ENCODE measurements around the gene LMAN1L. TPM values are rescaled to one million over a fixed set of nuclear protein-coding genes. Genes with fewer than 3 reads are reported as not detected.

Gene LMAN1L
- total RNA-seq, 2 donors from 2014 or later = not detected

DNA sequence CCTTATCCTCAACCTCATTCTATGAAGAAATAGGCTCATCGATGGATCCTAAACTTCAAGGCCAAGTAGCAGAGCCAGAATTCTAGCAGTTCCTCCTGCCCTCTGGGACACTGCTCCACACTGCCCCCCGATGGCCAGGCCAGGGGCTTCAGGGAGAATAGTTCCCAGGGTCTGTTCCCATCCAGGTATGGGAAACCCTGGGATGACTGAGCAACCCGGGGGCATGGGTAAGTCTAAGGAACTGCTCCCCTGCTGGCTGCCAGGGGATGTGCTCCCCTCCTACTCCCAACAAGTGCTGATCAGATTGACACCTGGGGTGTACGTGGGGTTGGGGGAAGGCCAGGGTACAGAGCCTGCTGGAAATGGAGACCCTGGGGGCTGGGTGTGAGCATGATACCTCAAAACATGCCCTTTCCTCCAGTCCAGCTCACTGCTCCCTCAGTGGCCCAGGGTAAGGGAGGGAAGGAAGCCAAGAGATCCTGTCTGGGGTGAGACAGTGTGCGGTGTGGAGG, 22.7 kb downstream of the LMAN1L start:
- no peaks in the 10 kb centered on the region for H3K9me3 ChIP-seq
- H3K36me3 ChIP-seq = no peaks in the 10 kb centered on the region
- DNase-seq (ENCODE audit: low spot score) (no peak), ATAC-seq (ENCODE audit: insufficient number of reproducible peaks, low FRiP score, low read depth) (no peak)
- H3K27me3 ChIP-seq (replicated peaks; ENCODE audit: insufficient read depth) = no peaks in the 10 kb centered on the region
- no peak overlapping the region for H3K4me3 ChIP-seq
- no peaks in the 10 kb centered on the region for H3K4me1 ChIP-seq (ENCODE audit: control insufficient read depth in 1 of 2, low read depth in 2 of 2)
- H3K27ac ChIP-seq = no peak overlapping the region
- TF ChIP-seq, protein P1, sequence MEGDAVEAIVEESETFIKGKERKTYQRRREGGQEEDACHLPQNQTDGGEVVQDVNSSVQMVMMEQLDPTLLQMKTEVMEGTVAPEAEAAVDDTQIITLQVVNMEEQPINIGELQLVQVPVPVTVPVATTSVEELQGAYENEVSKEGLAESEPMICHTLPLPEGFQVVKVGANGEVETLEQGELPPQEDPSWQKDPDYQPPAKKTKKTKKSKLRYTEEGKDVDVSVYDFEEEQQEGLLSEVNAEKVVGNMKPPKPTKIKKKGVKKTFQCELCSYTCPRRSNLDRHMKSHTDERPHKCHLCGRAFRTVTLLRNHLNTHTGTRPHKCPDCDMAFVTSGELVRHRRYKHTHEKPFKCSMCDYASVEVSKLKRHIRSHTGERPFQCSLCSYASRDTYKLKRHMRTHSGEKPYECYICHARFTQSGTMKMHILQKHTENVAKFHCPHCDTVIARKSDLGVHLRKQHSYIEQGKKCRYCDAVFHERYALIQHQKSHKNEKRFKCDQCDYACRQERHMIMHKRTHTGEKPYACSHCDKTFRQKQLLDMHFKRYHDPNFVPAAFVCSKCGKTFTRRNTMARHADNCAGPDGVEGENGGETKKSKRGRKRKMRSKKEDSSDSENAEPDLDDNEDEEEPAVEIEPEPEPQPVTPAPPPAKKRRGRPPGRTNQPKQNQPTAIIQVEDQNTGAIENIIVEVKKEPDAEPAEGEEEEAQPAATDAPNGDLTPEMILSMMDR (IDR thresholded peaks at IDR 0.05) = peak; percentile 42

DNA sequence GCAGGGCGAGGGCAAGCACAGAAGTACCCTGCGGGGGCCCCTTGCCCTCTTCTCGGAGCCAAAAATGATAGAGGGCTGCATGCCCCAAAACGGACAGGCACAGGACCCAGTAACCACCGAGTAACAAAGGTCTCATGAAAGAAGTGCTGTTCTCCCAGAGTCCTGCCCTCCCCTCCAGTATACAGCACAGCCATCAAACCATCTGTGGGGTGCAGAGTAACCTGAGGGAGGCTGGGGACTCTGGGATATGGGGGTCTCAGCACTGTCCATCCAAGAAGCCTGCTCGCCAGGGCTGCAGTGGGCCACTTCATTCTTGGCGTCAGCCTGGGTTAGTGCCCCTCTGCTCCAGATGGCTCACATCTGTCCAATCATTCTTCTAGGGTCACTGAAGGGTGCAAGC, 24.2 kb downstream of the LMAN1L start:
- TF ChIP-seq, protein P1 (IDR thresholded peaks at IDR 0.05) = no peak
- Histone ChIP-seq H3K27ac (no peak overlapping the region), H3K27me3 (replicated peaks; ENCODE audit: insufficient read depth) (no peaks in the 10 kb centered on the region), H3K36me3 (no peaks in the 10 kb centered on the region), H3K9me3 (no peaks in the 10 kb centered on the region), H3K4me1 (ENCODE audit: control insufficient read depth in 1 of 2, low read depth in 2 of 2) (peaks cover 2 to 3% of the 10 kb centered on the region in 2 donors), H3K4me3 (no peak overlapping the region)
- ATAC-seq (ENCODE audit: insufficient number of reproducible peaks, low FRiP score, low read depth) (no peak), DNase-seq (ENCODE audit: low spot score) (no peak)

DNA sequence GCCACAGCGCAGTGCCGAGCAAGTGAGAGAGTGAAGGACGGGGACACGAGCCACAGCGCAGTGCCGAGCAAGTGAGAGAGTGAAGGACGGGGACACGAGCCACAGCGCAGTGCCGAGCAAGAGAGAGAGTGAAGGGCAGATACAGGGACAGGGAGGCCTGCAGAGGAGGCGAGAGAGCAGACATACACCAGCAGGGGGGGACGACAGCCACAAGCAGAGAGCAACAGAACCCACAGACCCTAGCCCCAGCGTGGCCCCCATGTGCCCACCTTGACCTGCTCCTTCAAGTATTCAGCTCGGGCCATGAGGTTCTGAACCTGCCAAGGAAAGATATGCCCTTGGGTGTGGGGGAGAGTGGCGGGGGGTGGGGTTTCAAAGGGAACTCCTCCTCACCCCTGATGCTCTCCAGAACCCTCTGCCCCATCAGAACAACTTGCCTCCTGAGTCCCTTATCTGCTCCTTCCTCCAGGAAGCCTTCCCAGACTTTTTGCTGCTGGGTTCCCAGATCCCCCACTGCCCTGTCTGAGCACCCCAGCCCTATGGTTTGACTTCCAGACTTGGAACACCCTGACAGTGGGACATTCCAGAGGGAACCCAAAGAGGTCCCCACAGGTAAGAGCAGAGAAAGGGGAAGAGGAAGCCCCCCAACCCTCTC, 25.0 kb downstream of the LMAN1L start:
- Histone ChIP-seq H3K4me3 (no peak overlapping the region), H3K27me3 (replicated peaks; ENCODE audit: insufficient read depth) (no peaks in the 10 kb centered on the region), H3K36me3 (no peaks in the 10 kb centered on the region), H3K4me1 (ENCODE audit: control insufficient read depth in 1 of 2, low read depth in 2 of 2) (peaks cover 7 to 11% of the 10 kb centered on the region in 2 donors), H3K27ac (no peak overlapping the region), H3K9me3 (no peaks in the 10 kb centered on the region)
- no peak for DNase-seq (ENCODE audit: low spot score)
- ATAC-seq (ENCODE audit: insufficient number of reproducible peaks, low FRiP score, low read depth) = no peak
- TF ChIP-seq, protein P1 (IDR thresholded peaks at IDR 0.05) = no peak

DNA sequence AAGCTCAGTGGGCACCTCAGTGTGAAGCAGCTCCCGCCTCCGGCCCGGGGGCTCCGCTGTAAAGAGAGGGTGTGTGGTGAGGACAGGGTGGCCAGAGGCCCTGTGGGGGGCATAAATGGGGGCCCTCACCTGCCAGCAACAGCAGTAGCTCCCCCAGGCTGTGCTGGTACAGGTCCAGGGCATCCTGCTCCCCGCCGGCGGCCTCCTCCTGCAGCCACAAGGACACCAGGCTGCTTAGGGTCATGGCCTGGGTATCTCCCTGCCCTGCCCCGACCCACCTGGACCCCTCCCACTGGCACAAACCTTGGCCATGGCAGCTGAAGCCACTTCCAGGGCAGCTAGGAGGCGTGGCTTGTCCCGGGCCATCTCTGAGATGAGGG, 25.5 kb downstream of the LMAN1L start:
- H3K9me3 ChIP-seq = no peaks in the 10 kb centered on the region
- H3K36me3 ChIP-seq = no peaks in the 10 kb centered on the region

DNA sequence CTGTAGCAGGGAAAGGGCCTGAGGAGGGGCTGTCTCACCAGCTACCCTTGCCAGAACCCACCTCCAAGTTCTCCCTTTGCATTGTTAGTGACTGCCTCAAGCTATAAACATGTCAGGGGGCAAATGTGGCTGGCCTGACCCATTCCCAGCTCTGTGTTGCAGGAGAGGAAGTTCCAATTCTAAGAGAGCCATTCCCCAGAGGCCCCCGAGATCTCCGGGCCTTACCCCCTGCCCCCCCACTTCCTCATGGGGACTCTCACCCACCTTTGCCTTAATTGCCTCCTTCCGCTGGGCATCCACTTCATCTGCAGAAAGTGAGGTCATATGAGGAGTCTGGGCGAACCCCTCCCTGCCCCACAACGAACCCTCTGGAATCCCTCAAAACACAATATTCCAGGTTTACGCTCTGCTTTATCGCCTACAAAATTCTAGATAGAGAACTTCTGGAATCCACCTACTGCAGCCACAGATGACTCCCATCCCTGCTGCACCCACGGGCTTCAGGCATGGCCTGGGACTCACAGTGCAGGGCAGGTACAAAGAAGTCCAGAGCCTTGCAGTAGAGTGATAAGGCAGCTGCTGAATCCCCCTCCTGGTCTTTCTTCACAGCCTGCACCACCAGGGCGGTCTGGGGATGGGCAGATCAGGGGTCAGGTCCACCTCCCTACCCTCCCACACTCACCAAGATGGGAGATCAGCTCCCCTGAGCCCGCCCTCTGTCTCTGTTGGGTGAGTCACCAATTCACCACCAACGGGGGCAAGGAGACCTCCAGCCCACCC, 26.3 kb downstream of the LMAN1L start:
- DNase-seq (ENCODE audit: low spot score) (no peak), ATAC-seq (ENCODE audit: insufficient number of reproducible peaks, low FRiP score, low read depth) (no peak)
- Histone ChIP-seq H3K9me3 (no peaks in the 10 kb centered on the region), H3K27me3 (replicated peaks; ENCODE audit: insufficient read depth) (no peaks in the 10 kb centered on the region), H3K27ac (no peak overlapping the region), H3K36me3 (no peaks in the 10 kb centered on the region), H3K4me3 (no peak overlapping the region), H3K4me1 (ENCODE audit: control insufficient read depth in 1 of 2, low read depth in 2 of 2) (peaks cover 11 to 19% of the 10 kb centered on the region in 2 donors)
- TF ChIP-seq, protein P1 (IDR thresholded peaks at IDR 0.05) = no peak

More for the DNA sequence above, 25.5 kb downstream of the LMAN1L start:
- Histone ChIP-seq H3K27me3 (replicated peaks; ENCODE audit: insufficient read depth) (no peaks in the 10 kb centered on the region), H3K27ac (no peak overlapping the region), H3K4me3 (no peak overlapping the region), H3K4me1 (ENCODE audit: control insufficient read depth in 1 of 2, low read depth in 2 of 2) (peaks cover 7 to 11% of the 10 kb centered on the region in 2 donors)
- ATAC-seq (ENCODE audit: insufficient number of reproducible peaks, low FRiP score, low read depth) = no peak
- DNase-seq (ENCODE audit: low spot score) = no peak
- TF ChIP-seq, protein P1 (IDR thresholded peaks at IDR 0.05) = no peak

Data from thoracic aorta (tissue), 2 donors.